Activated naive CD4-positive, alpha-beta T cell treated with anti-CD3 and anti-CD28 coated beads, Interleukin-2, amount 10 ng/mL, durations not matched to agents 7 days and 5 days (primary cell): ENCODE data around the gene FABP7.
"Not testable (repeated sequence)": the region's sequence is repeated elsewhere in the genome, so short reads cannot be mapped to it uniquely, and the experiment has no call there.

Experiments
- CTCF ChIA-PET: fragments of 350-600 bp; sonication (Branson Sonifier 250); formaldehyde crosslinking; loops from one replicate; lab custom pipeline; 2021; ENCODE audit warnings: antibody characterized with exemption; lab: Charles Lee
- DNase-seq: peaks from one replicate; pipeline ENCODE4 v3.0.0-alpha.2; 2020
- H3K27ac Mint-ChIP-seq: one replicate; pipeline ENCODE4 v1.8.0; 2021; ENCODE audit warnings: mild to moderate bottlenecking, moderate library complexity, mixed read lengths
- H3K27me3 Mint-ChIP-seq: one replicate; pipeline ENCODE4 v1.8.0; 2021; ENCODE audit warnings: mild to moderate bottlenecking, mixed read lengths
- H3K36me3 Mint-ChIP-seq: one replicate; pipeline ENCODE4 v1.8.0; 2021; ENCODE audit warnings: mixed read lengths
- H3K4me1 Mint-ChIP-seq: one replicate; pipeline ENCODE4 v1.8.0; 2021; ENCODE audit warnings: mixed read lengths
- H3K4me3 Mint-ChIP-seq: one replicate; pipeline ENCODE4 v1.8.0; 2021; ENCODE audit warnings: mild to moderate bottlenecking, moderate library complexity, mixed read lengths
- H3K9me3 Mint-ChIP-seq: one replicate; pipeline ENCODE4 v1.8.0; 2021; ENCODE audit warnings: mixed read lengths

Gene FABP7

DNA sequence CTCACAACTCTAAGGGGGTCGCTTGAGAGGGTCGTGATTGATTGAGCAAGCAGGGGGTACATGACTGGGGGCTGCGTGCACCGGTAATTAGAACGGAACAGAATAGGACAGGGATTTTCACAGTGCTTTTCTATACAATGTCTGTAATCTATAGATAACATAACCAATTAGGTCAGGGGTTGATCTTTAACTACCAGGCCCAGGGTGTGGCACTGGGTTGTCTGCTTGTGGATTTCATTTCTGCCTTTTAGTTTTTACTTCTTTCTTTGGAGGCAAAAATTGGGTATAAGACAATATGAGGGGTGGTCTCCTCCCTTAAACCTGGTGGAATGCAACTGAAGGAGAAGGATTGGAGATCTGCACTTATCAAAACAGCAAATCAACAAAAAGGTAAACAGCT lies 30.6 kb upstream of the FABP7 start:
- peaks cover 25% of the 10 kb centered on the region for H3K4me1 Mint-ChIP-seq
- not testable (repeated sequence) for H3K9me3 Mint-ChIP-seq, H3K27me3 Mint-ChIP-seq, DNase-seq, H3K36me3 Mint-ChIP-seq, H3K4me3 Mint-ChIP-seq, H3K27ac Mint-ChIP-seq
- CTCF ChIA-PET: interaction anchor here (2.3 kb wide), 1 partner anchor 90 kb away, joined by 10 read pairs; no protein-coding TSS in a partner anchor

DNA sequence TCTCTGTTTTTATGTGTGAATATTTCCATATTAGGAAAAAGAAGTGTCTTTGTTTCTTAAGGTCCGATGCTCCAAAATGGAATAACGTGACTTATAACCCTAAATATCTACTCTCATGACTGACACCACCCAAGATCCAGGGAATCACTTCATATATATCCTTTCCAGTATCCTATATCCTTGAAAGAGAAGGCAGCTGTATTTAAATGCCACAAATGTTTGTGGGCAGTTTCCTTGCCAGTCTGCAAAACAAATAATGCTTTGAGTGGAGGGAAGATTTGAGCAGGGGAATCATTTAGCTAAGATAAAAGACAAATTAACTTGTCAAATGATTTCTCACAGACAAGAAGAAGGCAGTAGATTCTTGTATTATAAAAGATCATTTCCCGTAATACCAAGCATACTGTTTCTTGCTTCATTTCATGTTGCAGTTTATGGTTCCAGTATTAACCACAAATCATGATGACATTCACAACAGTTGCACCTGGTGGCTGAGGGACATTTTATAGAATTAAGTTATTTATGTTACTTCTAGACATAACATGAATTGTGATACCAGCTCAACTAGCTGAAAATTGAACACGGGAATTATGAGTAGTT lies 30.0 kb upstream of the FABP7 start:
- CTCF ChIA-PET: interaction anchor here (2.3 kb wide), 1 partner anchor 89 kb away, joined by 10 read pairs; no protein-coding TSS in a partner anchor
- DNase-seq: no peak
- H3K36me3 Mint-ChIP-seq: no peaks in the 10 kb centered on the region
- no peaks in the 10 kb centered on the region for H3K27me3 Mint-ChIP-seq
- H3K9me3 Mint-ChIP-seq: peaks cover 2% of the 10 kb centered on the region
- H3K4me1 Mint-ChIP-seq: peaks cover 25% of the 10 kb centered on the region
- H3K4me3 Mint-ChIP-seq: no peak overlapping the region
- H3K27ac Mint-ChIP-seq: no peak overlapping the region

DNA sequence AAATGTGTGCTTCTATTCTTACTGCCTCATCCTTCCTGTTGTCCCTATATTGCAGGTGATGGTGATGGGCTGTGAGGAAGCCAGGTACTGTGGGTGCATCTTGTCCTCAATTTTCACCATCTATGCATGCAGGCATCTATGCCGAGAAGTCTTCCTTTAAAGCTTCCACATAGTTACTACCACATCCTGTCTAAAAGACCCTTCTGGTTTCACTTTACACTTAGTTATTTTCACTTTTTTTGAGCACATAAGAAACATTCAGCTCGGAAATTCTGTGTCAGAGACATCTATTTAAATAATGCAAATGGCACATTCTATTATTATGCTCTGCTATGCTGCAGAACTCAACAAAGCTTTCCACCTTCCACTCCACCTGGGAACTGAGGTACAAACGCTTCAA lies 28.2 kb upstream of the FABP7 start:
- Mint-ChIP-seq H3K27ac (peak overlapping the region; percentile 6), H3K4me3 (no peak overlapping the region), H3K4me1 (peaks cover 25% of the 10 kb centered on the region), H3K27me3 (no peaks in the 10 kb centered on the region), H3K9me3 (peaks cover 2% of the 10 kb centered on the region), H3K36me3 (no peaks in the 10 kb centered on the region)
- DNase-seq: no peak
- CTCF ChIA-PET: no interaction called here

DNA sequence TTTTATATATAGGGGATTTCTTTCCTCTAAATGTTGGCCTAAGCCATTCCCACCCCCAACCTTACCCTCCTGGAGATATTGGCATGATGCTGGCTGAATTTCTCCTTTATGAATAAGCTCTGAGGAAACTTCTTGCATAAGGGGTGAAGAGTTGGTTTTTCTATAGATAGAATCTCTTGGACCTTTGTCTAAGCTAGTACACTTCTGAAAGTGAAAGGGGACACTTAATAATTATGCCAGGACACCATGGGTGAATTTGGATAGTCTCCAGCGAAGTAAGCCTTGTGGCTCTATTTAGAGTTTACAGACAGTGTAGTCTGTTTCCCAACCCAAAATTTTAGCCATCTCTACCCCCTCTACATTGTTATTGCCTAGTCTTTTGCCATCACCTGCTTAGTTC lies 27.1 kb upstream of the FABP7 start:
- Mint-ChIP-seq H3K36me3 (no peaks in the 10 kb centered on the region), H3K27ac (no peak overlapping the region)
- CTCF ChIA-PET: no interaction called here

DNA sequence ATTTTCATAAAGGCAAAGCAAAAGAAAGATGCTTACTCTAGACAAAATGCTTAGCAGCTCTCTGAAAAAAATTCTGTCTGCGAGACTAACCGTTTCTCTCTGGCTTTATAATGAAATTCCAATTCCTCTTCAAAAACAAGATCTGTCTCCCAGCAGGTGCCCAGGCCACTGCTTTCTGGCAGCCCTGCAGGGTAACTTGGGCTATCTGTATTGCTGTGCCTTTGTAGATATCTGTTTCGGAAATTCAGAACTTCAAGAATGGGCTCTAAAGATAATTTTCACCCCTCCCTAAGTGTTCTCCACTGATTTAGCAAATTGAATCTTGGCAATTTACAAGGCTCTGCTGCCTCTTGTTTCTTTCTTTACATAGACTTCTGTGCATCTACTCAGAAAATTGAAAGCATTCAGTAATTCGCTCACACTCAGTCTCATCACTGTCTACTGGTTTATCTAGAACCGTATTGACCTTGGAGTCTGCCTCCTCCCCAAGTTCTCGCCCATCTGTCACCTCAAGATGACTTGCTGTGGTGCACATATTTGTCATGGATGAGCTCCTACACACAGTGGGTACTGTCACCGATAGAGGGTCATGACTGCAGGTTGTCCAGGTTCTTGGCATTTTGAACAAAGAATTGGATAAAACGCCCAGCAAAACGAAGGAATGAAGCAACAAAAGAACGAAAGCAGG lies 26.4 kb upstream of the FABP7 start:
- H3K9me3 Mint-ChIP-seq: peaks cover under 1% of the 10 kb centered on the region
- no peak overlapping the region for H3K27ac Mint-ChIP-seq
- H3K4me1 Mint-ChIP-seq: peaks cover 14% of the 10 kb centered on the region
- CTCF ChIA-PET: interaction anchor here (1.2 to 1.5 kb wide), 2 partner anchors 9 to 86 kb away, joined by 3 to 4 read pairs; no protein-coding TSS in a partner anchor
- DNase-seq: no peak
- no peak overlapping the region for H3K4me3 Mint-ChIP-seq
- H3K27me3 Mint-ChIP-seq: no peaks in the 10 kb centered on the region
- no peaks in the 10 kb centered on the region for H3K36me3 Mint-ChIP-seq

More for the DNA sequence above, 27.1 kb upstream of the FABP7 start:
- H3K4me3 Mint-ChIP-seq: no peak overlapping the region
- DNase-seq: no peak
- H3K9me3 Mint-ChIP-seq: peaks cover 2% of the 10 kb centered on the region
- no peaks in the 10 kb centered on the region for H3K27me3 Mint-ChIP-seq
- peaks cover 21% of the 10 kb centered on the region for H3K4me1 Mint-ChIP-seq

DNA sequence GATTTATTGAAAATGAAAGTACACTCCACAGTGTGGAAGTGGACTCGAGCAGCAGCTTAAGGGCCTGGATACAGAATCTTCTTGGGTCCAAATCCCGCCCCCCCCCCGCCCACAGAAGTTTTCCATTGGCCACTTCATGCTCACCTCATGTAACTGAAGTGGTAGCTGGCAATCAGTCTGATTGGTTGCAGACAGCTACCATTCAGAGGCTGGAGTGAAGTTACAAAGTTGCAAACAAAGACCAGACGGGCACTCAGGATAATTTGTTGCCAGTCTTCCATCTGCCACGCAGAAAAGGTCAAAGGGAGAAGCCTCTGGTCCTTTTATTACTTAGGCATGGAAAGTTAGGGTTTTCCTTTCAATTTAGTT lies 25.8 kb upstream of the FABP7 start:
- Mint-ChIP-seq H3K27me3 (no peaks in the 10 kb centered on the region), H3K4me3 (no peak overlapping the region), H3K27ac (no peak overlapping the region), H3K9me3 (no peaks in the 10 kb centered on the region), H3K36me3 (no peaks in the 10 kb centered on the region), H3K4me1 (peaks cover 14% of the 10 kb centered on the region)
- DNase-seq: no peak
- CTCF ChIA-PET: interaction anchor here (1.2 to 1.5 kb wide), 2 partner anchors 9 to 85 kb away, joined by 3 to 4 read pairs; no protein-coding TSS in a partner anchor

DNA sequence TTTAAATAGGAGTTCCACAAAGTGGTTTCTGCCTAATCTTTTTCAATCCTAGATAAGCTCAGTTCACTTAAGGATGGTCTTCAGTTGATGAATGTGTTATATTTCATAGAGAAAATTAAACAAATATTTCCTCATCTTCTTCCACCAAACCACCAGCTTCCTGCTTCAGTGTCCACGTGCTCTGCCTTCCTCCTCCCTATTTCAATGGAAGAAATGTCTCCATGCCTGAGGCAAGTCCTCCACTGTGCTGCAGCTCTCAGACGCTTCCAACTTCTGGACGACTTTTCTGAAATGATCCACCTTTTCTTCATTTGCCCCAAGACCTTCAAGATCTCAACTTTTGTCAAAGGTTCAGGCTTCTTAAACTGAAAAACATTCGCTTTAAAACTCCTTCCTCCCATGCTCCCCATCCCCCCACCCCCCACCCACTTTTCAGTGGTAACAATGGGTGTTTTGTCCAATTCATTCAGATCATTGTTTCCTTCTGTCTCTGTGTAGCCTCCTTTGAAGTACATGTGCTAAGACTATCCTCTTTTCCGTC lies 25.3 kb upstream of the FABP7 start:
- no peak for DNase-seq
- Mint-ChIP-seq H3K4me3 (no peak overlapping the region), H3K36me3 (no peaks in the 10 kb centered on the region), H3K27me3 (no peaks in the 10 kb centered on the region), H3K9me3 (no peaks in the 10 kb centered on the region), H3K27ac (no peak overlapping the region), H3K4me1 (peaks cover 17% of the 10 kb centered on the region)
- CTCF ChIA-PET: interaction anchor here (1.2 to 1.5 kb wide), 2 partner anchors 10 to 85 kb away, joined by 3 to 4 read pairs; no protein-coding TSS in a partner anchor

DNA sequence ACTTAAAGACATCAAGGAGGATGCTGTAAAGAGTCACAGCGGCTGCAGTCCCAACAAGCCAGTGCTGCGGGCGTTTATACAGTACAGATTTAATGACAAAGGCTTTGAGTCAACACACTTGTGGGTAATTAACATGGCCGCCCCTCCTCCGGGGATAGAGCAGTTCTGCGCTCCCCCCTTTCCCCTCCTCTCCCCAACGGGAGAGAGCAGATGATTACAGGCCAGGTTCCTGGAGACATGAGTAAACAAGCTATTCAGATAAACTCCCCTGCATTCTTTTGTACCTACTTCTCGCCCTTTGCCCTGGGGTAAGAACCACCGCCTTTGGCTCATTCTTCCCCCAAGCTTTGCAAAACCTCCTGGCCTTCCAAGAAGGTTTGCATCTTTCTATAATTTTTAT lies 23.6 kb upstream of the FABP7 start:
- no peaks in the 10 kb centered on the region for H3K36me3 Mint-ChIP-seq
- no peaks in the 10 kb centered on the region for H3K9me3 Mint-ChIP-seq
- no peak overlapping the region for H3K4me3 Mint-ChIP-seq
- peaks cover 15% of the 10 kb centered on the region for H3K4me1 Mint-ChIP-seq
- H3K27me3 Mint-ChIP-seq: no peaks in the 10 kb centered on the region
- CTCF ChIA-PET: no interaction called here
- no peak overlapping the region for H3K27ac Mint-ChIP-seq
- DNase-seq: no peak

DNA sequence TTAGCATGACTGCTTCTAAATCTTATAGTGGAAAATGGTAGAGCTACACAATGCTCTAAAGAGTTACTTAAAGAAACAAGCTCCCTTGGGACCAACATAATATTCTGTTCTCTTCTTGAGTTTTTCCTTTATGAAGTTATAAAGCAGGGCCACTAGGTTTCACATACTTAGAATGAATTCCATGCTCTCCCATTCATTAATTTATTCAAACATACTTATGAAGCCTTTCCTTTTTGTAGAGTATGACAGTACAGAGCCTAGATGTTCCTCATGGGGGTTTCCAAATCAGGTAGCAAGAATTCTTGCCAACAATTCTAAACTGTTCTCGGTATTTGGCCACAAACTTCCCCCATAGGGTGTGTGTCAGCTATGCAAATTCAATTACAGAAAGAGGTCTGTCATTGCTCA lies 20.6 kb upstream of the FABP7 start:
- Mint-ChIP-seq H3K36me3 (no peaks in the 10 kb centered on the region), H3K9me3 (no peaks in the 10 kb centered on the region), H3K27ac (no peak overlapping the region), H3K4me3 (no peak overlapping the region), H3K4me1 (peaks cover 5% of the 10 kb centered on the region), H3K27me3 (no peaks in the 10 kb centered on the region)
- DNase-seq: no peak
- CTCF ChIA-PET: no interaction called here

DNA sequence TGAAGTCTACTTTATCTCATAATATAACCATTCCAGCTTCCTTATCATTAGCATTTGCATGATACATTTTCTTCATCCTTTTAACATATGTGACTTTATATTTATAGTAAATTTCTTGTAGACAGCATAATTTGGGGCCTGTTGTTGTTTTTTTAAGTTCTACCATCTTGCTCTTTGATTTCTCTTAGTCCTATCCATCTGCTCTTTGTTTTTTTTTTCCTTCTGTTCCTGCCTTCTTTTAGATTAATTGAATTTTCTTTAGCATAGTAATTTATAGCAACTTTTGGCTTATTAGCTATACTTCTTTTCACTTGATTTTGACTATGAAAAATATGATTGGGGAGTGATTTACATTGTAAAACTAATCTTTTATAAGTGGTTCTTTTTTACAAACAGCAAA lies 19.2 kb upstream of the FABP7 start:
- H3K27ac Mint-ChIP-seq: no peak overlapping the region
- no peaks in the 10 kb centered on the region for H3K36me3 Mint-ChIP-seq
- H3K4me1 Mint-ChIP-seq: peaks cover 5% of the 10 kb centered on the region
- no peak for DNase-seq
- H3K9me3 Mint-ChIP-seq: no peaks in the 10 kb centered on the region
- CTCF ChIA-PET: no interaction called here
- no peaks in the 10 kb centered on the region for H3K27me3 Mint-ChIP-seq
- no peak overlapping the region for H3K4me3 Mint-ChIP-seq

DNA sequence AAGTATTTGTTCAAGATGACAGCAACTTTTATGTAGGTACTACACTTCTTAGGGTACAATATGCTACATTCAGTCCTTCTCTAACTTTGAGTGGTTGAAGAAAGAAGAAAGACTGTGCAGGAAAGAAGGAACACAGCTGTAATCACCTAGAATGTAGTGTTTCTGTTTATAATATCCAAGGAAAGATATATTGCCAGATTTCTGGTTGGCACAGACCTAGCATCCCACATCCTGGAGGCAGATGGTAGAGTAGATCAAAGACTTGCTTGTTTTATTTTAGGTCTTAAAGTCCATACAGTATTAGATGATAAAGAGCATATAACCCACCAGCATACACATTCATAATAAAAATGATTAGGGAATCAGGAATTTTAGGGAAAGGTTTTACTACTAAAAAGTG lies 13.3 kb upstream of the FABP7 start:
- H3K27ac Mint-ChIP-seq: no peak overlapping the region

DNA sequence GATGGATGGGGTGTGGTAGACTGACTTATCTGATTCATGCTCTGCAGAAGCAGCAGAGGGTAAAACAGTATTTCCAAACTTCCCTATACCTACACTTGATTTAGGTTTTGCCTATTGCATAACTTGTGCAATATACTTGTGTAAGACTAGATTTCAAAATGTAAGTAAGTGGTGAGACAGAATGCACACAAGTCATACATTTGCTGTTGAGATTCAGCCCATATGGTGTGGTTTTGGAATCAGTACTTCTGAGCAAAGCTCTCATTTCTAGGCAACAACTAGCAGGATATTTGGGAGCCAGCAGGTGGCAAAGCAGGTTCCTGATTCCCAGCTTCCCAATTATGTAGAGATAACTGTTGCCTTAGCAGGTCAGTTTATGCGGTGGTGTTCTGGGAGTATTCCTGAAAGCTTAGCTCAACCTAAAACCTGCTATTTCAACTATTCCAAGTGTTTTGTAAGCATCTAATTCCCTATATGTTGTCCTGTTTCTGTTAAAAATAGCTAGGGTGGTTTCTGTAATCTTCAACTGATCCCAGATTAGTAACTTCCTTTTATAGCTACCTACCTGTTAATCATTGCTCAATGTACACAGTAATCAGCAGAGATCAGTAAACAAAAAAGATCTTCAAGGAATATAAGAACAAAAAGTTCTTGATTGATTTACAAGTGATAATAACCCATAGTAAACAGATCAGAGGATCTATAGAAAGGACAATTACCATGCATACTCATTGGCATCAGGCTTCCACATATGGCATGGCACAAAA lies 8.5 kb upstream of the FABP7 start:
- Mint-ChIP-seq H3K36me3 (no peaks in the 10 kb centered on the region), H3K4me3 (no peak overlapping the region), H3K27ac (no peak overlapping the region), H3K4me1 (no peaks in the 10 kb centered on the region), H3K27me3 (peaks cover 6% of the 10 kb centered on the region), H3K9me3 (no peaks in the 10 kb centered on the region)
- DNase-seq: no peak
- CTCF ChIA-PET: no interaction called here

More for the DNA sequence above, 13.3 kb upstream of the FABP7 start:
- H3K4me3 Mint-ChIP-seq: no peak overlapping the region
- no peaks in the 10 kb centered on the region for H3K36me3 Mint-ChIP-seq
- no peaks in the 10 kb centered on the region for H3K4me1 Mint-ChIP-seq
- H3K27me3 Mint-ChIP-seq: no peaks in the 10 kb centered on the region
- CTCF ChIA-PET: no interaction called here
- no peaks in the 10 kb centered on the region for H3K9me3 Mint-ChIP-seq
- no peak for DNase-seq

DNA sequence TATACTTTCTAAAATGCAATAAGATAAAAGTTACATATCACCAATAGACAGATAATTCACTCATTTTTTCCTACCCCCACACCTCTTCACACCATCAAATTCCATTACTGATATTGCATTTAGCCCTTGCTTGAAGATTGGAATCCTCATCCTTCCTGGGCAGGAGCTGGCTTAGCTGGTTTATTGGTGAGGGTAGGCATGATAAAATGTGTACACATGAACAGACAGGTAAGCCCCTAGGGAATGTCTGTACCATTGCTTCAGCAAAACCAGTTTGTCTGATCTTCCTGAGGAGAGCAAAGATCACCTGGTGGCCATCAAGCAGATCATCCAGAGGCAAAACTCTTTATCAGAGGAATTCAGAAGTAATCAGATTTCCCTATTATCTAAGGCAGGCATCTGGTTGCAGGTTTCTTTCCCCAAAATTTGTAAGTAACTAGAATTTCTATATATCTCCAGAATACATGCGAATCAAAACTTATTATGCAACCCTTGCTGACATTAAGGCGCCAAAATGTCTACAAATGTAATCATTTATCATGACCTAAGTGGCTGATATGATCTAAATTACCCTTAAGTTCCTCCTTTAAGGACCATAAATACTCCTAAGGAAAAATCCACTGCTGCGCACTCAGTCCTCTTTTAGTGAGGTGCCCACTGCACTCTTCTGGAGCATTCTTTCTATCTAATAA lies 6.6 kb upstream of the FABP7 start:
- CTCF ChIA-PET: no interaction called here
- Mint-ChIP-seq H3K36me3 (no peaks in the 10 kb centered on the region), H3K9me3 (no peaks in the 10 kb centered on the region), H3K27ac (no peak overlapping the region), H3K27me3 (peaks cover 6% of the 10 kb centered on the region), H3K4me3 (no peak overlapping the region), H3K4me1 (no peaks in the 10 kb centered on the region)
- DNase-seq: no peak

DNA sequence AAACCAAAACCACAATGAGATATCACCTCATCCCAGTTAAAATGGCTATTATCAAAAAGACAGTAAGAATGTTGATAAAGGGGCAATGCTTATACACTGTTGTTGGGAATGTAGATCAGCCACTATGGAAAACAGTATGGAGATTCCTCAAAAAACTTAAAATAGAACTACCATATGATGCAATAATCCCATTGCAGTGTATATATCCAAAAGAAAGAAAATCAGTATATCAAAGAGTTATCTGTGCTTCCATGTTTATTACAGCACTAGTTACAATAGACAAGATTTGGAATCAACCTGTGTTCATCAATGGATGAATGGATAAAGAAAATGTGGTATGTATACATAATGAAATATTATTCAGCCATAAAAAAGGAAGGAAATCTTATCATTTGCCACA lies 3.5 kb upstream of the FABP7 start:
- H3K9me3 Mint-ChIP-seq: no peaks in the 10 kb centered on the region
- no peaks in the 10 kb centered on the region for H3K36me3 Mint-ChIP-seq
- peaks cover 12% of the 10 kb centered on the region for H3K27me3 Mint-ChIP-seq
- no peak for DNase-seq
- CTCF ChIA-PET: no interaction called here
- H3K27ac Mint-ChIP-seq: no peak overlapping the region
- no peaks in the 10 kb centered on the region for H3K4me1 Mint-ChIP-seq
- H3K4me3 Mint-ChIP-seq: no peak overlapping the region
